ENCODE data around the gene OR10D3.

OR10D3 gene

DNA sequence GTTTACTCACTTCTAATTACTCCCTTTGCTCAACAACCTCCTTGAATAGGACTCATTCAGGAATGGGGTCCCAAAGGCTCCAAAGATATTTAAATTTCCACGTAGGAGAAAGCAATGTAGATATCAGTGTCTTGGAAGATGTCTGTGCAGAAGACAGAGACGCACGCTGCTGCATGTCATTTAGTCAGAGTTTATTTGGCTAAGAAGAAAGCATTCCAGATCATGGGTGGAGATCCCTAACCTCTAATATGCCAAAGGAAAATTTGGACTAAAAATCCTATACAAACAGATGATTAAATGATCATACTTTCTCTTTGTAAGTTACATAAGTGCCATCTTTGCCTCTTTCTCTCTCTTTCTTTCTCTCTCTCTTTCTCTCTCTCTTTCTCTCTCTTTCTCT lies at the start of gene OR10D3:
TSS of gene OR10D3 (plus strand) at position 278 of the 400 bp plus-strand sequence. CDS start 1,925 bp downstream, outside the sequence.
- no peak within 1 kb of the TSS for H3K4me3 ChIP-seq (ENCODE audit: low read depth, low read length)
- in situ Hi-C loops (cut with HindIII; ENCODE audit: low sequenced_read_pairs): no loop called here
- no peak for DNase-seq (ENCODE audit: low read depth)
- no peak for TF ChIP-seq CTCF (IDR thresholded peaks at IDR 0.05; ENCODE audit: low read depth, low read length, missing control alignments)

- DNase-seq (ENCODE audit: low read depth): no peak
- in situ Hi-C loops (cut with HindIII; ENCODE audit: low sequenced_read_pairs): no loop called here
- no peak overlapping the region for H3K4me3 ChIP-seq (ENCODE audit: low read depth, low read length)
- no peak for TF ChIP-seq CTCF (IDR thresholded peaks at IDR 0.05; ENCODE audit: low read depth, low read length, missing control alignments)
These were observed 40.1 kb upstream of the OR10D3 start for GRCh38 chr11:124143034-124143433.

GRCh38 chr11:124147951-124148350 lies 35.2 kb upstream of the OR10D3 start:
- no peak for TF ChIP-seq CTCF (IDR thresholded peaks at IDR 0.05; ENCODE audit: low read depth, low read length, missing control alignments)
- in situ Hi-C loops (cut with HindIII; ENCODE audit: low sequenced_read_pairs): no loop called here

DNA sequence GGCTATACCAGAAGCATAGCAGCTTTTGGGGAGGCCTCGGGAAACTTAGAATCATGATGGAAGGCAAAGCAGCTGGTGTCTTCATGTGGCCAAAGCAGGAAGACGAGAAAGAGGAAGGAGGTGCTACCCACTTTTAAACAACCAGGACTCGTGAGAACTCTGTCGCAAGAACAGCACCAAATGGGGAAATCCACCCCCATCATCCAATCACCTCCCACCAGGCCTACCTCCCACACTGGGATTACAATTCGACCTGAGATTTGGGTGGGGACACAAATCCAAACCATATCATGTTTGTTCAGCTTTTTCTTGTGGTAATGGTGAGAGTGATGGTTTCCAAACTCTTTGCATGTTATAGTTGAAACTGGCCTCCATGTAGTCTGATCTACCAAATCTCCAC lies 32.5 kb upstream of the OR10D3 start:
- DNase-seq (ENCODE audit: low read depth): no peak
- no peak for TF ChIP-seq CTCF (IDR thresholded peaks at IDR 0.05; ENCODE audit: low read depth, low read length, missing control alignments)
- in situ Hi-C loops (cut with HindIII; ENCODE audit: low sequenced_read_pairs): no loop called here
- H3K4me3 ChIP-seq (ENCODE audit: low read depth, low read length): no peak overlapping the region

More at GRCh38 chr11:124147951-124148350, 35.2 kb upstream of the OR10D3 start:
- no peak overlapping the region for H3K4me3 ChIP-seq (ENCODE audit: low read depth, low read length)
- DNase-seq (ENCODE audit: low read depth): no peak

DNA sequence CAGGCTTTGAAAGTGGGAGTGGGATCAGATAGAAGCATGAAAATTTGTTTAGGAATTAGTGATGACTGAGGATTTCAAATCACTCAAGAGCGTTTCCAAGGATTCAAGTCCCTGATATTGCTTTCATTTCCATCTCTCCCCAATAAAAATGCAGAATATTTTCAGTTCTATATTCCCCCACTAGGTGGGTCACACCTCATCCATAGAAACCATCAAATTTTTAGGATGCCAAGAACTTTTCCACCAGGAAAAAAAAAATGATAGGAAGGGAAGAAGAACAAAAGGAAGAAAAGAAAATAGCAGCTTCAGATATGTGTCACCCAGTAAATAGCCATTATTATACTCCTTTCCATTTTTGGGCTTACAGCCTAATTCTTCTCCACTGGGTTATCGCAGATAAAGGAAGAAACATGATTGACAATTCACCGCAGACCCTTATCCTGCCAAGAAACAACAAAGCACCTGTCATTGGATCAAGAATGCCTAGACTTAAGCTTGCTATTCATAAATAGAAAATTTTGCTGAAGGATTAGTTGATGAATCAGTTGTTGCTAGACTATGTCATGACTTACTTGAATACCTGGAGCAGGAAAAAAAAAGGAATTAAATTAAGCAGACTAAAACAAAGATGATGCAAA lies 30.3 kb upstream of the OR10D3 start:
- DNase-seq (ENCODE audit: low read depth): no peak
- H3K4me3 ChIP-seq (ENCODE audit: low read depth, low read length): no peak overlapping the region
- in situ Hi-C loops (cut with HindIII; ENCODE audit: low sequenced_read_pairs): no loop called here
- peak; percentile 4 for TF ChIP-seq CTCF (IDR thresholded peaks at IDR 0.05; ENCODE audit: low read depth, low read length, missing control alignments)

DNA sequence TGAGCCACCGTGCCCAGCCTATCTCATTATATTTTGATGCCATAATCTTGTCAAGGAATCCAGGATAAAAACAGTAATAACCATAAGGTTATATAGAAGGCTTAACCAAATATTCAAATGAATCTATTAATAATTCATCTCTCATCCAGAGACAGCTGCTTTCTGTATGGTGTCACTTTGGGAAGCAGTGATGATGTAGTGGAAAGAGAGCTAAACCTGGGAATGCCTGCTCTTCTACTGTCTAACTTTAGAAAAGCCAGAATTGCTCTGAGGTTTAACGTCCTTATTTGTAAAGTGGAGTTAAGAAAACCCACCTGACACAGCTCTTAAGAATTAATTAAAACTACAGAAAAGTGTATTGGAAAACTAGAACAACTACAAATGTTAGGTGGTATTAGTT lies 29.3 kb upstream of the OR10D3 start:
- in situ Hi-C loops (cut with HindIII; ENCODE audit: low sequenced_read_pairs): no loop called here
- no peak for DNase-seq (ENCODE audit: low read depth)
- TF ChIP-seq CTCF (IDR thresholded peaks at IDR 0.05; ENCODE audit: low read depth, low read length, missing control alignments): no peak
- H3K4me3 ChIP-seq (ENCODE audit: low read depth, low read length): no peak overlapping the region
